Mammary epithelial cell (primary cell): Measurements from ENCODE around the gene COL23A1.

Experiments used
- EZH2 ChIP-seq: IDR thresholded peaks from 2 replicates; pipeline ENCODE4 v1.6.1; 2012; ENCODE audit warnings: low read length, inconsistent platforms, borderline replicate concordance
- TF ChIP-seq, protein P1 (sequence below), 2 donors: IDR thresholded peaks in 1 of 2; conservative IDR thresholded peaks in 1 of 2; 2 replicates each; pipeline ENCODE4 v1.5.1; 2011 to 2012; ENCODE audit warnings: inconsistent platforms in 2 of 2, low read length in 2 of 2, mild to moderate bottlenecking in 2 of 2, control low read depth in 1 of 2, low read depth in 1 of 2; ENCODE audit not compliant: insufficient read depth in 1 of 2; ENCODE audit errors: extremely low read depth in 1 of 2

DNA sequence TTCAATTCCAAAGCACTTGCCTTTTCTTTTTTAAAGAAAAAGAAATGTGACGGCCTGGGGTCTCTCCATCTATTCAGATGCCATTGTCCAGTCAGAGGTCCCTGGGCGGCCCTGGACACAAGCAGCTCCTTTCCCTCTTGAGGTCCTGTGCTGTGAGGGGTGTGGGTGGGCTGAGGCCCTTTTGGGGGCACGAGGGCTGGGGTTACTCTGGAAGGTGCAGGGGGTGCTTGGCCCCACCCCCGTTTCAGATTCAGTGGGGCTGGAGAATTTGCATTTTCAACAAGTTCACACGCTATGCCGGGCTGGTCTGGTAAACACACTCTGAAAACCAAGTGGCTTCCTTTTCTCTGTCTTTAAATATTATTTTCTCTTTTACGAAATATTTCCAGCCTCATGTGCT is 266.2 kb downstream of the COL23A1 start:
- TF ChIP-seq, protein P1, sequence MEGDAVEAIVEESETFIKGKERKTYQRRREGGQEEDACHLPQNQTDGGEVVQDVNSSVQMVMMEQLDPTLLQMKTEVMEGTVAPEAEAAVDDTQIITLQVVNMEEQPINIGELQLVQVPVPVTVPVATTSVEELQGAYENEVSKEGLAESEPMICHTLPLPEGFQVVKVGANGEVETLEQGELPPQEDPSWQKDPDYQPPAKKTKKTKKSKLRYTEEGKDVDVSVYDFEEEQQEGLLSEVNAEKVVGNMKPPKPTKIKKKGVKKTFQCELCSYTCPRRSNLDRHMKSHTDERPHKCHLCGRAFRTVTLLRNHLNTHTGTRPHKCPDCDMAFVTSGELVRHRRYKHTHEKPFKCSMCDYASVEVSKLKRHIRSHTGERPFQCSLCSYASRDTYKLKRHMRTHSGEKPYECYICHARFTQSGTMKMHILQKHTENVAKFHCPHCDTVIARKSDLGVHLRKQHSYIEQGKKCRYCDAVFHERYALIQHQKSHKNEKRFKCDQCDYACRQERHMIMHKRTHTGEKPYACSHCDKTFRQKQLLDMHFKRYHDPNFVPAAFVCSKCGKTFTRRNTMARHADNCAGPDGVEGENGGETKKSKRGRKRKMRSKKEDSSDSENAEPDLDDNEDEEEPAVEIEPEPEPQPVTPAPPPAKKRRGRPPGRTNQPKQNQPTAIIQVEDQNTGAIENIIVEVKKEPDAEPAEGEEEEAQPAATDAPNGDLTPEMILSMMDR (conservative IDR thresholded peaks at IDR 0.05 in 1 of 2, IDR thresholded peaks at IDR 0.05 in 1 of 2; ENCODE audit: extremely low read depth in 1 of 2, insufficient read depth in 1 of 2, low read depth in 1 of 2, low read length in 2 of 2) = no peak
- TF ChIP-seq EZH2 = no peak
